ENCODE data around the gene ZFYVE9.

DNA sequence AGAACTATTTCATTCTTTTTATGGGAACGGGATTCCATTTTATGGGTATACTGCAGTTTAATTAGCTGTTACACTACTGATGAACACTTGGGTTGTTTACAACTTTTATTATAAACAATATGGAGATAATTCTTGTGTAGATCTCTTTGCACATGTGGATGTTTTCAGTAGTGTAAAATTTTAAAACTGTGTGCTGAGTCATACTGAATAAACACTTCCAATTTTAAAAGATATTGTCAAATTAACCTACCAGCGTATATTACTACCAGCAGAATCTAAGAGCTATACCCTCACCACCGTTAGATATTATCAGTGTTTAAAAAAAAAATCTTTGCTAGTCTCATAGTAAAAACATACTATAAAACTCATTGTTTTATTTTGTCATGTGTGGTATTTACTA, 118.0 kb downstream of the ZFYVE9 start:
- TF ChIP-seq EZH2 (IDR thresholded peaks at IDR 0.05) = no peak
- no peak for TF ChIP-seq POLR2AphosphoS5 (IDR thresholded peaks at IDR 0.05; ENCODE audit: borderline replicate concordance, low read depth, low read length)
- no peak for TF ChIP-seq FOXP2 (optimal IDR thresholded peaks at IDR 0.05; ENCODE audit: control extremely low read depth, extremely low read length, insufficient read depth)
